Heart left ventricle (tissue), 16 donors: Measurements from ENCODE around the gene SMIM43. TPM values are rescaled to one million over a fixed set of nuclear protein-coding genes. Genes with fewer than 3 reads are reported as not detected.

Experiments
- ATAC-seq, 4 donors: fragments of 200-7000 bp; cut with Tn5 transposase; one replicate each; pipeline ENCODE4 v1.9.1; 2020 to 2022; ENCODE audit warnings: moderate library complexity in 4 of 4, mild to moderate bottlenecking in 3 of 4, moderate number of reproducible peaks in 1 of 4
- DNase-seq, 5 donors: peaks; one replicate each; pipeline ENCODE4 v3.0.0-alpha.2; 2020
- H3K27ac ChIP-seq, 12 donors: fragments of 200-600 bp; sonication (generic) in 4 of 12; one replicate each; pipeline versions ENCODE4 v1.5.0 to v1.8.0; 2016 to 2022; ENCODE audit warnings: mild to moderate bottlenecking in 2 of 12
- H3K27me3 ChIP-seq, 9 donors: fragments of 200-600 bp; sonication (generic) in 2 of 9; one replicate each; pipeline versions ENCODE4 v1.5.1 to v1.8.0; 2016 to 2022; ENCODE audit warnings: mild to moderate bottlenecking in 3 of 9
- H3K36me3 ChIP-seq, 9 donors: fragments of 200-600 bp; sonication (generic) in 2 of 9; one replicate each; pipeline versions ENCODE4 v1.5.0 to v1.8.0; 2018 to 2022; ENCODE audit warnings: mild to moderate bottlenecking in 2 of 9
- H3K4me1 ChIP-seq, 12 donors: fragments of 200-600 bp; sonication (generic) in 4 of 12; one replicate each; pipeline versions ENCODE4 v1.5.0 to v1.8.0; 2016 to 2022; ENCODE audit warnings: mild to moderate bottlenecking in 3 of 12
- H3K4me3 ChIP-seq, 12 donors: fragments of 200-600 bp; sonication (generic) in 4 of 12; one replicate each; pipeline versions ENCODE4 v1.5.0 to v1.8.0; 2017 to 2022; ENCODE audit warnings: mild to moderate bottlenecking in 9 of 12, moderate library complexity in 4 of 12
- H3K9me3 ChIP-seq, 12 donors: fragments of 200-600 bp; sonication (generic) in 4 of 12; one replicate each; pipeline versions ENCODE4 v1.5.0 to v1.8.0; 2016 to 2022; ENCODE audit warnings: mild to moderate bottlenecking in 1 of 12
- CTCF ChIP-seq, 12 donors: fragments of 200-600 bp; sonication (generic) in 4 of 12; IDR thresholded peaks; one replicate each; pipeline versions ENCODE4 v1.5.0 to v1.8.0; 2018 to 2022; ENCODE audit warnings: antibody characterized with exemption in 12 of 12, mild to moderate bottlenecking in 5 of 12
- POLR2A ChIP-seq, 2 donors: fragments of 450-650 bp; IDR thresholded peaks; one replicate each; pipeline ENCODE4 v1.6.1; 2017; ENCODE audit warnings: antibody characterized with exemption in 2 of 2, mild to moderate bottlenecking in 2 of 2, moderate library complexity in 2 of 2
- WGBS, 4 donors: extraction: QIAGEN DNeasy Blood & Tissue Kit in 2 of 4; methylation state at CpG; one replicate each; pipeline versions ENCODE4 v1.1.5 to v1.1.7; 2013 to 2018; 5-methylcytosine and 5-hydroxymethylcytosine counted together
- intact Hi-C, 10 donors: fragments of 100-400 bp; cut with DNase I; formaldehyde crosslinking; loops; one replicate each; pipeline versions ENCODE4 v1.11.1 to v1.14.2; 2022
- polyA plus RNA-seq, 2 donors: library from polyadenylated mRNA; stranded (reverse); fragments of 200-250 nt; gene quantifications; one replicate each; pipeline ENCODE4 v1.2.3, GENCODE V29; 2013
- total RNA-seq, 9 donors: library from RNA; depleted of rRNA in 2 of 9; stranded (reverse); fragments of >200 nt in 2 of 9; fragmentation: NEBNext Ultra II Directional in 3 of 9; extraction: Animal tissue kit (Norgen Biotek cat#: 25700) in 3 of 9; gene quantifications; one replicate each; pipeline versions ENCODE4 v1.1.0 to v1.2.4, GENCODE V29; 2016 to 2023
- donor health status: ischemic (EF 13 %, LVEDD 7.1; RV severe dilation, severe dysfunction).
- donor health status: healthy with polysubstance abuse.
- donor health status: DM: no; HTN: yes; CAD: no.
- donor health status: DM: no; HTN: no; CAD: no.
- donor health status: ischemic (EF 25% LVEDD 6.9; RV normal size, moderate dysfunction).
- donor health status: ischemic (EF 25% LVEDD 5.7; RV mildly dilated, moderate dysfunction).
- donor health status: healthy.
- donor health status: DM: yes; HTN: yes; CAD: no.
- donor health status: ischemic (EF 35%, LVEDD 5.7; RV mildly dilated, moderate dysfunction).
- donor health status: nonischemic (EF 11% LVEDD 7.7; RV severe dilation, severe dysfunction).
- donor health status: DM: yes; HTN: yes; CAD: no.
- donor health status: PGD.
- donor health status: ischemic (EF 29% LVEDD 5.4; RV normal size, mild dysfunction).
- donor health status: nonischemic (EF 23%, LVEDD 6.1; RV moderate dilation, normal function).

SMIM43 gene
- total and polyA plus RNA-seq, 11 donors: 0.08 to 1.7 (median 0.60) TPM; not detected in 7

DNA sequence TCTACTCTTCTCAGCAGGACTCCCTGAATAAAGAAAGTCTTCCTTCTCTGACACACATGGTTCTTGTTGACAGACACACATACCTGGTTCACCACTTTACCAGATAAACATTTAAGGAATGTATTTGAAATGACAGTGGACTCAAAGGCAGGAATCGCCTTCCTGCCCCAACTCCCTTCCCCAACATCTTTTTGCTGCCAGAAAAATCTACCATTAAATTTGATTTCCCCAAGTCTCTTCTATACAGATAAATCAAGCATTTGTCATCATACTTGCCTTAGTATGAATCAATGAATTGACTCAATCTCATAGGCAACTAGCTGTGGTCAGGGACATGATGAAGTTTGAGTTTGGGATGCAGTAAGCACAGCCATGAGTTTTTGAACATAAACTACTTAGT is 44.9 kb downstream of the SMIM43 start:
- Histone ChIP-seq H3K9me3 (no peaks in the 10 kb centered on the region), H3K27me3 (no peaks in the 10 kb centered on the region), H3K27ac (no peak overlapping the region), H3K4me1 (no peaks in the 10 kb centered on the region), H3K36me3 (no peaks in the 10 kb centered on the region), H3K4me3 (no peak overlapping the region)
- DNase-seq: no peak
- intact Hi-C loops: loop anchor here in 5 of 10 donors (10.0 kb wide), 4 partner anchors 235 to 525 kb away; no protein-coding TSS in a partner anchor
- no peak for ATAC-seq
- TF ChIP-seq CTCF (IDR thresholded peaks at IDR 0.05) (no peak), POLR2A (IDR thresholded peaks at IDR 0.05) (no peak)
- WGBS, 4 donors: 55 to 79% (median 67%) methylated on average over 1 of the region's 1 CpG

GRCh38 chr4:121717680-121718237 is 47.2 kb downstream of the SMIM43 start:
- 56 to 76% (median 67%) methylated on average over 3 to 4 of the region's 4 CpGs for WGBS, 4 donors
- peak; percentile 20 to 94 (median 65) for ATAC-seq
- no peaks in the 10 kb centered on the region for H3K9me3 ChIP-seq

GRCh38 chr4:121714548-121714947 is 50.4 kb downstream of the SMIM43 start:
- ATAC-seq: no peak
- 58 to 76% (median 68%) methylated on average over 4 of the region's 4 CpGs for WGBS, 4 donors
- Histone ChIP-seq H3K27me3 (no peaks in the 10 kb centered on the region), H3K4me3 (no peak overlapping the region), H3K4me1 (peaks cover 0 to 14% (median 10%) of the 10 kb centered on the region in 12 donors), H3K36me3 (no peaks in the 10 kb centered on the region), H3K27ac (no peak overlapping the region), H3K9me3 (no peaks in the 10 kb centered on the region)
- no peak for DNase-seq
- TF ChIP-seq POLR2A (IDR thresholded peaks at IDR 0.05): no peak
- TF ChIP-seq CTCF (IDR thresholded peaks at IDR 0.05): no peak
- intact Hi-C loops: no loop called here

More at GRCh38 chr4:121717680-121718237, 47.2 kb downstream of the SMIM43 start:
- no peak for DNase-seq
- Histone ChIP-seq H3K36me3 (no peaks in the 10 kb centered on the region), H3K27me3 (no peaks in the 10 kb centered on the region), H3K4me3 (no peak overlapping the region), H3K4me1 (no peaks in the 10 kb centered on the region), H3K27ac (no peak overlapping the region)
- TF ChIP-seq POLR2A (IDR thresholded peaks at IDR 0.05) (no peak), CTCF (IDR thresholded peaks at IDR 0.05) (no peak)
- intact Hi-C loops: no loop called here

GRCh38 chr4:121712783-121713182 is 52.2 kb downstream of the SMIM43 start:
- ATAC-seq: no peak
- intact Hi-C loops: no loop called here
- no peak for DNase-seq
- Histone ChIP-seq H3K36me3 (no peaks in the 10 kb centered on the region), H3K27me3 (no peaks in the 10 kb centered on the region), H3K4me1 (peaks cover 0 to 14% (median 10%) of the 10 kb centered on the region in 12 donors), H3K4me3 (no peak overlapping the region), H3K9me3 (no peaks in the 10 kb centered on the region), H3K27ac (peak overlapping the region in 9 of 12 donors; percentile 14 to 89 (median 71))
- WGBS, 4 donors: 92 to 94% (median 93%) methylated on average over 4 of the region's 4 CpGs
- TF ChIP-seq CTCF (IDR thresholded peaks at IDR 0.05): no peak
- TF ChIP-seq POLR2A (IDR thresholded peaks at IDR 0.05): no peak
